ENCODE data around the gene PDE1C. TPM values are rescaled to one million over a fixed set of nuclear protein-coding genes. Genes with fewer than 3 reads are reported as not detected.

Gene PDE1C
- total RNA-seq, 1 experiment from 2014 or later, result 14.1 TPM

- Histone ChIP-seq H3K27ac (ENCODE audit: low read length) (no peak overlapping the region), H3K27me3 (ENCODE audit: low read length) (no peaks in the 10 kb centered on the region), H3K9me3 (ENCODE audit: low read length) (no peaks in the 10 kb centered on the region), H2AFZ (ENCODE audit: low read length) (no peak overlapping the region), H3K36me3 (ENCODE audit: low read depth, low read length) (no peaks in the 10 kb centered on the region), H3K4me1 (ENCODE audit: insufficient read depth, low read length) (no peaks in the 10 kb centered on the region), H3K4me2 (ENCODE audit: low read length) (no peak overlapping the region), H3F3A (ENCODE audit: low read length, unreplicated experiment) (no peaks in the 10 kb centered on the region), H3K4me3 (ENCODE audit: low read length) (no peak overlapping the region), H3K9ac (ENCODE audit: low read length) (no peak overlapping the region), H3K9me2 (replicated peaks; ENCODE audit: low read length) (no peaks in the 10 kb centered on the region), H3K79me2 (ENCODE audit: low read length) (no peaks in the 10 kb centered on the region), H4K20me1 (ENCODE audit: low read length) (no peaks in the 10 kb centered on the region)
- POLR2A ChIA-PET (ENCODE audit: unreplicated experiment), result no interaction called here
- CTCF ChIA-PET, result no interaction called here
- TF ChIP-seq EZH2phosphoT487 (IDR thresholded peaks at IDR 0.05; ENCODE audit: borderline replicate concordance, low read length) (no peak), EZH2 (IDR thresholded peaks at IDR 0.05; ENCODE audit: low read length, unreplicated experiment) (no peak), CTCF (conservative IDR thresholded peaks at IDR 0.05; ENCODE audit: low read depth, low read length) (no peak)
- no peak for DNase-seq
- ATAC-seq, result no peak
- intact Hi-C loops (cut with micrococcal nuclease), result no loop called here
- no TSS peak for BruUV-seq (replicated peaks)
Observed at GRCh38 chr7:31890766-31891165, 179.4 kb downstream of the PDE1C start.

GRCh38 chr7:31890198-31890597 is 180.0 kb downstream of the PDE1C start:
- Histone ChIP-seq H3K27me3 (ENCODE audit: low read length) (no peaks in the 10 kb centered on the region), H3K9ac (ENCODE audit: low read length) (no peak overlapping the region), H3K4me1 (ENCODE audit: insufficient read depth, low read length) (no peaks in the 10 kb centered on the region), H3K79me2 (ENCODE audit: low read length) (no peaks in the 10 kb centered on the region), H2AFZ (ENCODE audit: low read length) (no peak overlapping the region), H3K36me3 (ENCODE audit: low read depth, low read length) (no peaks in the 10 kb centered on the region), H3K9me2 (replicated peaks; ENCODE audit: low read length) (no peaks in the 10 kb centered on the region), H3K4me3 (ENCODE audit: low read length) (no peak overlapping the region), H3K9me3 (ENCODE audit: low read length) (no peaks in the 10 kb centered on the region), H3K27ac (ENCODE audit: low read length) (no peak overlapping the region), H4K20me1 (ENCODE audit: low read length) (no peaks in the 10 kb centered on the region), H3K4me2 (ENCODE audit: low read length) (no peak overlapping the region), H3F3A (ENCODE audit: low read length, unreplicated experiment) (no peaks in the 10 kb centered on the region)
- TF ChIP-seq EZH2 (IDR thresholded peaks at IDR 0.05; ENCODE audit: low read length, unreplicated experiment) (no peak), EZH2phosphoT487 (IDR thresholded peaks at IDR 0.05; ENCODE audit: borderline replicate concordance, low read length) (no peak), CTCF (conservative IDR thresholded peaks at IDR 0.05; ENCODE audit: low read depth, low read length) (no peak)
- ChIA-PET POLR2A (ENCODE audit: unreplicated experiment) (interaction anchor here (0.5 kb wide), 1 partner anchor 118 kb away, joined by 3 read pairs; no protein-coding TSS in a partner anchor), CTCF (no interaction called here)
- DNase-seq (no peak), ATAC-seq (no peak)
- BruUV-seq (replicated peaks), result no TSS peak
- intact Hi-C loops (cut with micrococcal nuclease), result no loop called here

GRCh38 chr7:31887006-31887405 is 183.2 kb downstream of the PDE1C start:
- no peaks in the 10 kb centered on the region for H3K27me3 ChIP-seq (ENCODE audit: low read length)
- TF ChIP-seq EZH2 (IDR thresholded peaks at IDR 0.05; ENCODE audit: low read length, unreplicated experiment), result no peak
- TF ChIP-seq EZH2phosphoT487 (IDR thresholded peaks at IDR 0.05; ENCODE audit: borderline replicate concordance, low read length), result no peak
- TF ChIP-seq CTCF (conservative IDR thresholded peaks at IDR 0.05; ENCODE audit: low read depth, low read length), result no peak
- ATAC-seq, result no peak
- H3K79me2 ChIP-seq (ENCODE audit: low read length), result no peaks in the 10 kb centered on the region
- H2AFZ ChIP-seq (ENCODE audit: low read length), result no peak overlapping the region
- DNase-seq, result no peak
- no peaks in the 10 kb centered on the region for H3F3A ChIP-seq (ENCODE audit: low read length, unreplicated experiment)
- intact Hi-C loops (cut with micrococcal nuclease), result no loop called here
- H4K20me1 ChIP-seq (ENCODE audit: low read length), result no peaks in the 10 kb centered on the region
- H3K4me3 ChIP-seq (ENCODE audit: low read length), result no peak overlapping the region
- ChIA-PET POLR2A (ENCODE audit: unreplicated experiment) (no interaction called here), CTCF (no interaction called here)
- no peak overlapping the region for H3K27ac ChIP-seq (ENCODE audit: low read length)
- H3K4me2 ChIP-seq (ENCODE audit: low read length), result no peak overlapping the region
- H3K9me3 ChIP-seq (ENCODE audit: low read length), result no peaks in the 10 kb centered on the region
- H3K9me2 ChIP-seq (replicated peaks; ENCODE audit: low read length), result no peaks in the 10 kb centered on the region
- H3K4me1 ChIP-seq (ENCODE audit: insufficient read depth, low read length), result peaks cover 13% of the 10 kb centered on the region; the same call in 1 of the 2 replicates
- no TSS peak for BruUV-seq (replicated peaks)
- no peak overlapping the region for H3K9ac ChIP-seq (ENCODE audit: low read length)
- no peaks in the 10 kb centered on the region for H3K36me3 ChIP-seq (ENCODE audit: low read depth, low read length)
